ENCODE measurements around the gene HSD3B7.

- TF ChIP-seq, protein P1, sequence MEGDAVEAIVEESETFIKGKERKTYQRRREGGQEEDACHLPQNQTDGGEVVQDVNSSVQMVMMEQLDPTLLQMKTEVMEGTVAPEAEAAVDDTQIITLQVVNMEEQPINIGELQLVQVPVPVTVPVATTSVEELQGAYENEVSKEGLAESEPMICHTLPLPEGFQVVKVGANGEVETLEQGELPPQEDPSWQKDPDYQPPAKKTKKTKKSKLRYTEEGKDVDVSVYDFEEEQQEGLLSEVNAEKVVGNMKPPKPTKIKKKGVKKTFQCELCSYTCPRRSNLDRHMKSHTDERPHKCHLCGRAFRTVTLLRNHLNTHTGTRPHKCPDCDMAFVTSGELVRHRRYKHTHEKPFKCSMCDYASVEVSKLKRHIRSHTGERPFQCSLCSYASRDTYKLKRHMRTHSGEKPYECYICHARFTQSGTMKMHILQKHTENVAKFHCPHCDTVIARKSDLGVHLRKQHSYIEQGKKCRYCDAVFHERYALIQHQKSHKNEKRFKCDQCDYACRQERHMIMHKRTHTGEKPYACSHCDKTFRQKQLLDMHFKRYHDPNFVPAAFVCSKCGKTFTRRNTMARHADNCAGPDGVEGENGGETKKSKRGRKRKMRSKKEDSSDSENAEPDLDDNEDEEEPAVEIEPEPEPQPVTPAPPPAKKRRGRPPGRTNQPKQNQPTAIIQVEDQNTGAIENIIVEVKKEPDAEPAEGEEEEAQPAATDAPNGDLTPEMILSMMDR (IDR thresholded peaks at IDR 0.05), result no peak
- TF ChIP-seq POLR2A (IDR thresholded peaks at IDR 0.05), result no peak
- TF ChIP-seq EP300 (IDR thresholded peaks at IDR 0.05; ENCODE audit: low read depth), result no peak
- TF ChIP-seq POLR2AphosphoS5 (IDR thresholded peaks at IDR 0.05), result no peak
Observed at GRCh38 chr16:31029272-31029671, 44.3 kb downstream of the HSD3B7 start.
